Activated CD4-positive, alpha-beta T cell treated with anti-CD3 and anti-CD28 coated beads, Interleukin-2, amount 50 U/mL, for 48 hours (primary cell): ENCODE results near the gene SPATA46.

Experiments
- DNase-seq, 2 experiments: peaks; one replicate each; pipeline ENCODE4 v3.0.0-alpha.2; 2020

SPATA46 gene

DNA sequence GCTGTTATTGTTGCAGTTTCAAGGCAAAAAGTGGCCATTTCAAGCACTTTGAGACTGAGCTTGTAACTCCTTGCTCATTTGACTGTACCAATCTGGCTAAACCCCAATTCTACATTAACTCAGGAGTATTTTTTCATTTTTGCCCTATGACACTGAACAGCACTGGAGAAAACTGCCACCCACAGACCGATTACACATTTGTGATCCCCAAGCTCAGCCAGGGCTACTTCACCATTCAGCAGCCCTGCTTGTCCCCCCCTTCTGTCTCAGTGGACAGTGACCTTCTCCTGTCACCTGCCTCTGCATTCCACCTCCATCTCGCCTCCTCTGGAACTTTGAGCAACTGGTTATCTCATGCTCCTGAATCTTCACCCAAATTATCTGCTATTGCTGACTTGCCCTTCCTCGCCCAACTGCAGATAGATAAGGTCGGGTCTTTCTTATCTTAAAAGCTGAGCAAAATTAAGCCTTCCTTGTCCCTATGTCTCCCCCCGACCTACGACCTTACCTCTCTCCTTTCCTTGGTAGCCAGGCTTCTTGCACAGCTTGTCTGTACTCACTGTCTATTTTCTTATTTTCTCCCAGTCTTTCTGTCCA lies 25.3 kb downstream of the SPATA46 start:
- no peak for DNase-seq

DNA sequence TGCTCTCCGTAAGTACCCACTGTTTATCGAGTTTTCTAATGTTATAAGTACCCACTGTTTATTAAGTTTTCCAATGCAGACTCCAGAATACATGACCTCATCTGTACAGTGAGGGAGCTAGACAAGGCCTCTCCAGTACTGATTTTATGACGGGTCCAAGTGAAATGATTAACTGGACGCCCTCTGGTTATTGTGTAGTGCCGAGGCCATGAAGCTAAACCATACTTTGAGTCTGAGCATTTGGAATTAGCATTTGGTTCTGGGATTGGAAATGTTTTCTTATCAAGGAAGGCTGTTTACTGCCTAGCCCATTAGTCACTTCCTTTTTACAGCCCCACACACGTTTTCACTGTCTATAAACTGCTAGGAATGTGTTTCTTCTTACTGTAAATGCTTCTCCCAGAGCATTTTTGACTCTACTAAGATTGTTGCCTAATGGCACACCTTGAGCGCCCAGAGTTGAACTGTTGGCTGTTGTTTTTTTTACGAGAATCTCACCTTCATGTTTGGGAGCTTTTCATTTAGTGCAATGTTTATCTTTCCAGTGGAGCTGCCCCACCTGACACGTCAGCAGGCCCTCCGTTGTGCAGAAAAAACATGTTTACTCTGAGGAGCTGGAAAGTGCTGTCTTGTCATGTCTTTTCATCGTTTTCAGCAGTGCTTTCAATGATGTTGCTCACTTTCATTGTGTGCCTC lies 26.9 kb downstream of the SPATA46 start:
- no peak for DNase-seq

DNA sequence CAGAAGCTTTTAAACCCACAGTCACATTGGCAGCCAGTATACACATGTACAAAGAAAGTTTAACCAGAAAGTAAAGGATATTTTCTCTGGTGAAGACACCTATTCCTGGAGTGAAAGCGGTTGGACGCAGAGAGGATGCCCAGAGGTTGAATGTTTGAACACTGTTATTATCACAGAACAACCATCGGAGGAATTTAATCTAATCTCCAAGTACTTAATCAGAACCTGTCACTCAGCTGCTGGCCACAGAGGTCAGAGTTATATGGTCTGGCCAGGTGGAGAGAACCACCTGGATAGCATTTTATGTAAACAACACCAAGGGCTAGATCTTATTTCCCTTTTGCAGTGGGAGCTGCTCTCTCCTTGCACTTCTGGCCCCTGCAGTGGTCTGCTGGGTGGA lies 29.4 kb downstream of the SPATA46 start:
- no peak for DNase-seq

DNA sequence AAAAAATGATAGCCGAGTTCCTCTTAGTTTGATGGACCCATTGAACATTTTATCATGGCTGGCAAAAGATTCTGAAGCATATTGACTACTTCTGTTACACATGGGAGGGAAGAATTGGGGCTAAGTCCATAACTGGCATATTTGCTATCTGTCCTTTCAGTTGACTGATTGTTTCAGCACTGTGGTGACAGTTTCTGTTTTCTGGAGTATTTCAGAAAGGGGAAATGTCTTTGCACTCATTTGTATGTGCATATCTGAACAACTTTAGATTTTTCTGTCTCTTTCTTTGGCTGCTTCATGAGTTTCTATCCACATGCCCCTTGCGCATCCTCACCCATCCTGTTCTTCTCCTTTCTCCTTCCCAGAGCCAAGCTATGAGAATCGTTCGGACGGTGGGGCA lies 33.2 kb downstream of the SPATA46 start:
- DNase-seq = no peak

DNA sequence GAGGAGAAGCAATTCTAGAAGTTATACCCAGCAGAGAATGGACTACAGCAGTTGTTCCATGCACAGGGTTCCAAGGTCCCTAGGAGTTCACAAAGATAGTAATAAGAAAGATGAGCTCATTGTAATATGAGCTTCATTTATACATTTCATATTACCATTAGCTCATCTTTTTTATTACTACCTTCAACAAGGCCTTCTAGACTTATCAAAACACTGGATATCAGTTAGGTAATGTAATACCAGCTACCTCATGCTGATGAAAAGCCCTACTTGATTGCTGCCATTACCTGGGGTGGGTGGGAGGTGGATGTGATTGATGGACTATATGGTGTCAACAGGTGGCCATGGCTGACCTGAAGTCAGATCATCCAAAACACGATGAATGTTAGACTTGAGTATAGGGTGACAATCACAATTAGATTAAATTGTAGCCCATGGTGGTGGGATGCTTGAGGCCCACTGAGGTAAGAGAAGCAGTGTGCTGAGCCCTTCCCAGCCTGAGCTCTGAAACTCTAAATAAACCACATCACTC lies 34.1 kb downstream of the SPATA46 start:
- DNase-seq = no peak

DNA sequence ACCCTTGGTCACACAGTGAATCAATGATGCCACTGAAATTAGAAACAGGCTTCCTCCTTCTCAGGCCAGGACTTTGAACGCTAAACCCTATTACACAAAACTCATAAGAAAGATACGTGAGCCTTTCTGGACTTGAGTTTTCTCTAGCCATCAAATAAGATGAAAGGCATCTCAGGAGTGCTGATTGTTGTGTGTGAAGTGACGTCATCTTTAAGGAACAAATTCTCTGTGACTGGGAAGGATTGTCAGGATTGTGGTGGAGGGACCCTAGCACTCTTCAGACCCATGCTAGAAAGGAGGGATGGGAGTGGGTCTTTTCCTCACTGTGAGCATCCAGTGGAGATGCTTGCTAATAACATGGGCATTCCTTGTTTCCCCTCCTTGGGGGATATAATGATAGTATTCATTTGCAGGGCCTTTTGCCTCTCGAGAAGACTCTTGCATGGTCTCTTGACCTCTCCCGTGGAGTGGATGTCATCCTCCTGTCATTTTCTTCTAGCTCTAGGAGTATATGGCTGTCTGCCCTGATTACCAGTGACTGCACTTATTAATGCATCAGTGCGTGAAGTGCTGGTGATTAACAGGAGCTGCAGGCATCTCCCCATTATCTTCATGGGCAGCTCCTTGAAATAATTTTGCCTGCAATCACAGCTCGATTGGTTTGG lies 39.9 kb downstream of the SPATA46 start:
- no peak for DNase-seq

DNA sequence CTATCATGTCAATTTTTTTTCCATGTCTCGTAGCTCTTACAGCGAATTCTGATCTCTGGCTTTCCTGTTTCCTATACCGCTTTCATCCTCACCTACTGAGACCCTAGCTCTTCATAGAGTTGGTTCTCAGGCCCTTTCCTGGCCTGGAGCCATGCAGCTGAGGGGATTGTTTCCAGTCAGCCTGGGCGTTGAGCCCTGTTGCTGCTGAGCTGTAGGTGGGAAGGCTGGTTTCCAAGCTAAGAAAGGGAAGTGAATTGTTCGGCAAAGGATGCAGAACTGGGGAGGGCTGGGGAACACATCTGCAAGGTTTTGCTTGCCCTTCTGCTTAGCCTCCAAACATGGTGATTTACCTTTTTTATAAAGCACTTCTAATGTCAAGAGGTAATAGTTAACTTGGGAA lies 41.5 kb downstream of the SPATA46 start:
- DNase-seq = no peak

DNA sequence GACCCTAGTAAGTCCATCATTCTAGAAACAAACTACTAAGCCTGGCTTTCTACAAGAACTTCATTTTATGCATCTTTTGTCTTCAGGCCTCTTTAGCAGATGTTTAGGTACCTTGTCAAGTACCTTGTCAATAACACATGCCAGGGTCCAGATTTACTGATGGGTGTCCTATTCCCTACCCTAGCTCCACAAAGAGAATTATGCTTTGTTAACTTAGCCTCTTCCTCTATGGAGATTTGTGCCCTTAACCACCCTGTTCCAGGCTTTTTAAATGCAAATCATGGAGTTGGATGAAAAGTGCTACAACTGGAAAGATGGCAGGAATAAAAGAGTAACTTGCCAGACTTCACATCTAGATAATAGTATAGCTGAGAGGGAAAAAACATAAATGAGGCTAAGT lies 42.7 kb downstream of the SPATA46 start:
- no peak for DNase-seq

DNA sequence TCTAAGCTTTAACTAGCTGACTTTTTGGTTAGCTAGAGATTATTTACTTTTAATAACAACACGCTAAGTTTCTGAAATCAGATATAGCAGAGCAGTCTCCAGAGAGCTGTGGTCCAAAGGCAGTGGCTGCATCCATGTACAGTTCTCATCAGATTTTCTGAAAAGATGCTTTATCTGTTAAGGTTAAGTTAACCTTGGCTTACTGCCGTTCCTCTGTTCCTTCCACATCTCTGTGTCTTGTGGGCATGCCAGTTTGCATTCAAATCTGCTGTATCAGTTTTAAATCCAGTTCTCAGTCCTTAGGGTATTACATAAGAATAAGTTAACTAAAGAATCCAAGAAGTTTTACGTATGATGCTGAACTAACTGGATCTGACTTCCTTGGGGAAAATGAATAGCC lies 46.8 kb downstream of the SPATA46 start:
- DNase-seq = no peak

DNA sequence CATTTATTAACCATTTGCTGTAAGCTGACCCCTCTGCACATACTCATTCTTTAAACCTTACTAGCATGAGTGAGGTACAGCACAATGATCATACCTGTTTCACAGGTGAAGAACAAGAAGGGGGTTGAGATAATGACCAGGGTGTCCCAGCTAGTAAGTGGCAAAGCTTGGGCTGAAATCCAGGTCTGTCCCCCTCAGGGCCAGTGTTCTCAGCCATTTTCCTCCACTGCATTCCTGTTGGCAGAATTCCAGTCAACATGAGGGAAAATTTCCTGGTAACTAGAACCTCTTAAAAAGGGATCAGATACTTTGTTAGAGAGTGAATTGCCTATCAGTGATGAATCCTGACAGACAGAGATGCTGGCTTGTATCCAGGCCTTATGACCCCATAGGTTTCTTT lies 48.1 kb downstream of the SPATA46 start:
- DNase-seq = no peak

DNA sequence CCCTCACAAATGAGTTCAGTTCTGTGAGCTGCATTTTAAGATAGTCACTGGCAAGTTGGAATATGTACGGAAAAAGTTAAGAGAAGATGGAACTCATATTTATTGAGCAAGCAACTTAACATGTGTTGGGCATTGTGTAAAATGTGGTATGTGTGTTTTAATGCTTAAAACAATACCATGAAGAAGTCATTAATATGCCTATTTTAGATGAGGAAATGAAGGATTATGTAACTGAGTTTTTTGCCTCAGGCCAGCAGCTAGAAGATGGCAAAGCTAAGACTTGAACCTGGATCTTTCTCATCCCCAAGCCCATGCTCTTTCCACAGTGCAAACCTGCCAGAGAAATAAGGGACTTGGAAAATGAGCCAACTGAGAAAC lies 48.9 kb downstream of the SPATA46 start:
- DNase-seq = no peak

DNA sequence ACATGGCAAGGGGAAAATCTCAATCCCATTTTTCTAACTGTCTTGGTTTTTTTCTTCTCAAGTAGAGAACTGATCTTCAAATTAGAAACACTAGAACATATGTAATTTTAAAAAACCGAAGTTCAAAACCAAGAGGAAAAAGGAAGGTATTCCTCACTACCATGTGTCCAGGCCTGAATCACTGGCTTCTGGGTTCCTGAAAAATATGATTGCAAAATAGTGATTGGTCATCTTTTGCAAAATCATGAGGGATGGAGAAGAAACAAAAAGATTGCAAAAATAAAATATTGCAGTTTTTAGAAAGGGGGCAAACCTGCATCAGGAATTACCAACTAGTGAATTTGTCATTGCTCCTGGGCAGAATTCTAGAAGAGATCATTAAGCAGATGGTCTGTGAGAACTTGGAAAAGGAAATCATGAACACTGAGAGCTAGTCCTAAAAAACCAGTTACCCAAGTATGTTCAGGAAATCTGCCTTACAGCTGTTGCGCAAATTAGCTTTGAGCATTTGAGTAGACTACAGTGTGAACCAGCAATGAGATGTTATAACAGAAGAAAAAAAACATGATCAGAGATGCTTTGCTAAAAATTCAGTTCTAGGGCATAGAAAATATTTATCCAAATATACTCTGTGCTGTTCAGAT lies 49.4 kb downstream of the SPATA46 start:
- no peak for DNase-seq

DNA sequence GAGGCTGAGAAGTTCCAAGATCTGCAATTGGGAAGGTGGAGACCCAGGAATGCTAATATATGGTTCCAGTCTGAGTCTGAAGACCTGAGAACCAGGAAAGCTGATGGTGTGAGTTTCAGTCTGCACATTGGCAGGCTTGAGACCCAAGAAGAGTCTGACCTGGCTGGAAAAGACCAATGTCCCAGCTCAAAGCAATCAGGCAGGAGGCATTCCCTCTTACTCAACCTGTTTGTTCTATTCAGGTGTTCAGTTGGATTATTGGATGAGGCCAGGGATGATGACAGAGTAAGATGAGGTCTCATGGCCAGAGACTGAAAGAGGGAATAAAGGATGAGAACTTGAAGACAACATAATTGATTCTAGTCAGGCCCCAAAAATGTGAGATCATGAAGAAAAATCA lies 50.1 kb downstream of the SPATA46 start:
- no peak for DNase-seq

DNA sequence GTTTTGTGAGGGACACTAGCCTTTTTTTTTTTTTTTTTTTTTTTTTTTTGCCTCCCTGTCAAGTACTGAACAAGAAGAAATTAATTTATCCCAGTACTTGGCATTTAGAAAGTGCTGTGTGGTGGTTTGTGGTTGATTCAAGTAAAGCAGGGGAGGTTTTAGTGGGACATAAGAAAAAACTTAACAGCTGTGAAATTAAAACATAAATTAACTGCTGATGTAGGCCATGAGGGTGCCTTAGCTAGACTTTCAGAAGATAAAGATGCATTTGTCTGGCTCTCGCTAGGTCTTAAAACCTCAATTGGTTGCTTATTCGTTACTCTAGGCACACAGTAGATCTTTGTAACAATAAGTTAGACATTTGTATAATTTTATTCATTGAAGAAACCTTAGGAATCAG lies 52.3 kb downstream of the SPATA46 start:
- no peak for DNase-seq
